Large intestine (tissue), 3 donors: Measurements from ENCODE around the gene AGAP9. TPM values are rescaled to one million over a fixed set of nuclear protein-coding genes. Genes with fewer than 3 reads are reported as not detected.
A peak's percentile ranks its signal among the peaks of the same experiment; 100 is the strongest.
"Not testable (repeated sequence)": the region's sequence is repeated elsewhere in the genome, so short reads cannot be mapped to it uniquely, and the experiment has no call there.

Source experiments
- DNase-seq, 2 donors: peaks; one replicate each; pipeline versions ENCODE4 v3.0.0 to v3.0.0-alpha.2; 2013
- H3K27ac ChIP-seq: one replicate; pipeline ENCODE4 v1.5.1; 2013; ENCODE audit warnings: low read length
- H3K27me3 ChIP-seq: 2 replicates; pipeline ENCODE4 v1.6.1; 2013; ENCODE audit warnings: low read length; ENCODE audit not compliant: control insufficient read depth, insufficient read depth
- H3K36me3 ChIP-seq: 2 replicates; pipeline ENCODE4 v1.6.1; 2013; ENCODE audit warnings: low read length; ENCODE audit not compliant: control insufficient read depth, insufficient read depth
- H3K4me1 ChIP-seq: one replicate; pipeline ENCODE4 v1.6.1; 2013; ENCODE audit warnings: low read length; ENCODE audit not compliant: control insufficient read depth, insufficient read depth
- H3K4me3 ChIP-seq: one replicate; pipeline ENCODE4 v1.5.1; 2013; ENCODE audit warnings: low read length
- H3K9me3 ChIP-seq: one replicate; pipeline ENCODE4 v1.6.1; 2013; ENCODE audit warnings: mild to moderate bottlenecking, low read depth, low read length, moderate library complexity; ENCODE audit not compliant: control insufficient read depth
- WGBS: methylation state at CpG from one replicate; pipeline ENCODE4 v1.1.5; 2013; ENCODE audit warnings: low lambda C conversion rate; ENCODE audit not compliant: insufficient coverage; 5-methylcytosine and 5-hydroxymethylcytosine counted together
- polyA plus RNA-seq: library from polyadenylated mRNA; unstranded; fragments of 120-200 nt; gene quantifications from one replicate; pipeline ENCODE4 v1.2.1, GENCODE V29; 2013

Gene AGAP9
- polyA plus RNA-seq, 1 donor = 59.1 TPM

- H3K4me1 ChIP-seq = peaks cover 41% of the 10 kb centered on the region
- H3K9me3 ChIP-seq = peaks cover 2% of the 10 kb centered on the region
- no CpG with 5 or more reads among the region's 1 CpG for WGBS
- no peaks in the 10 kb centered on the region for H3K36me3 ChIP-seq
- H3K4me3 ChIP-seq = no peak overlapping the region
- no peak overlapping the region for H3K27ac ChIP-seq
- DNase-seq = no peak
- H3K27me3 ChIP-seq = no peaks in the 10 kb centered on the region
Observed at GRCh38 chr10:47457826-47458225, 65.6 kb downstream of the AGAP9 start.

GRCh38 chr10:47457528-47457820, 66.0 kb downstream of the AGAP9 start:
- no peak overlapping the region for H3K27ac ChIP-seq

GRCh38 chr10:47456794-47457527, 66.5 kb downstream of the AGAP9 start:
- H3K27ac ChIP-seq = peak overlapping the region; percentile 37
- H3K36me3 ChIP-seq = no peaks in the 10 kb centered on the region
- H3K9me3 ChIP-seq = peaks cover 2% of the 10 kb centered on the region
- H3K4me3 ChIP-seq = no peak overlapping the region
- no CpG with 5 or more reads among the region's 6 CpGs for WGBS
- H3K27me3 ChIP-seq = no peaks in the 10 kb centered on the region
- peaks cover 49% of the 10 kb centered on the region for H3K4me1 ChIP-seq
- peak; percentile 27 to 73 for DNase-seq

More at GRCh38 chr10:47457528-47457820, 66.0 kb downstream of the AGAP9 start:
- H3K4me3 ChIP-seq = no peak overlapping the region
- no peaks in the 10 kb centered on the region for H3K36me3 ChIP-seq
- no peak for DNase-seq
- H3K9me3 ChIP-seq = peaks cover 2% of the 10 kb centered on the region
- no CpG with 5 or more reads among the region's 1 CpG for WGBS
- H3K27me3 ChIP-seq = no peaks in the 10 kb centered on the region
- H3K4me1 ChIP-seq = peaks cover 44% of the 10 kb centered on the region

- H3K9me3 ChIP-seq = peaks cover 2% of the 10 kb centered on the region
- H3K36me3 ChIP-seq = no peaks in the 10 kb centered on the region
- H3K4me1 ChIP-seq = peaks cover 55% of the 10 kb centered on the region
- H3K27ac ChIP-seq = peak overlapping the region; percentile 17
- peak in 1 of 2 donors; percentile 67 for DNase-seq
- H3K4me3 ChIP-seq = no peak overlapping the region
- H3K27me3 ChIP-seq = no peaks in the 10 kb centered on the region
- WGBS = no CpG with 5 or more reads among the region's 8 CpGs
Observed at GRCh38 chr10:47456079-47456785, 67.2 kb downstream of the AGAP9 start.

GRCh38 chr10:47455350-47456078, 67.9 kb downstream of the AGAP9 start:
- H3K4me1 ChIP-seq = peaks cover 59% of the 10 kb centered on the region

GRCh38 chr10:47454780-47455058, 68.7 kb downstream of the AGAP9 start:
- Histone ChIP-seq H3K4me3 (no peak overlapping the region), H3K9me3 (peaks cover 2% of the 10 kb centered on the region), H3K27me3 (no peaks in the 10 kb centered on the region), H3K4me1 (peaks cover 63% of the 10 kb centered on the region), H3K36me3 (no peaks in the 10 kb centered on the region), H3K27ac (no peak overlapping the region)
- no CpG with 5 or more reads among the region's 3 CpGs for WGBS
- DNase-seq = no peak

More at GRCh38 chr10:47455350-47456078, 67.9 kb downstream of the AGAP9 start:
- not testable (repeated sequence) for DNase-seq, H3K9me3 ChIP-seq, H3K27me3 ChIP-seq, H3K36me3 ChIP-seq, H3K4me3 ChIP-seq
- H3K27ac ChIP-seq = peak overlapping the region; percentile 17
- WGBS = no CpG with 5 or more reads among the region's 9 CpGs

GRCh38 chr10:47454008-47454779, 69.2 kb downstream of the AGAP9 start:
- H3K36me3 ChIP-seq = no peaks in the 10 kb centered on the region
- H3K27me3 ChIP-seq = no peaks in the 10 kb centered on the region
- DNase-seq = no peak
- peaks cover 2% of the 10 kb centered on the region for H3K9me3 ChIP-seq
- no peak overlapping the region for H3K4me3 ChIP-seq
- no peak overlapping the region for H3K27ac ChIP-seq
- peaks cover 63% of the 10 kb centered on the region for H3K4me1 ChIP-seq
- no CpG with 5 or more reads among the region's 10 CpGs for WGBS

GRCh38 chr10:47453141-47454007, 70.1 kb downstream of the AGAP9 start:
- peak in 1 of 2 donors; percentile 56 for DNase-seq
- Histone ChIP-seq H3K27me3 (no peaks in the 10 kb centered on the region), H3K9me3 (no peaks in the 10 kb centered on the region), H3K27ac (no peak overlapping the region), H3K4me1 (peaks cover 63% of the 10 kb centered on the region), H3K36me3 (no peaks in the 10 kb centered on the region), H3K4me3 (no peak overlapping the region)
- no CpG with 5 or more reads among the region's 7 CpGs for WGBS

GRCh38 chr10:47452495-47453140, 70.8 kb downstream of the AGAP9 start:
- no peaks in the 10 kb centered on the region for H3K27me3 ChIP-seq
- no peaks in the 10 kb centered on the region for H3K36me3 ChIP-seq
- H3K9me3 ChIP-seq = peaks cover 4% of the 10 kb centered on the region
- no peak overlapping the region for H3K4me3 ChIP-seq
- DNase-seq = peak in 1 of 2 donors; percentile 36
- WGBS = no CpG with 5 or more reads among the region's 11 CpGs
- H3K4me1 ChIP-seq = peaks cover 63% of the 10 kb centered on the region
- H3K27ac ChIP-seq = no peak overlapping the region
